WTC11 (cell line): ENCODE results near the gene GGA1.

Experiments
- CTCF ChIP-seq: fragments of 200-600 bp; IDR thresholded peaks from 2 replicates; pipeline ENCODE4 v1.8.0; 2022; ENCODE audit warnings: antibody characterized with exemption
- E2F1 ChIP-seq: sonication (generic); formaldehyde crosslinking; IDR thresholded peaks from 2 replicates; pipeline ENCODE4 v1.8.0; 2022; ENCODE audit warnings: mild to moderate bottlenecking, missing genetic modification reagents
- ELF4 ChIP-seq: sonication (generic); formaldehyde crosslinking; IDR thresholded peaks from 2 replicates; pipeline ENCODE4 v1.8.1; 2022; ENCODE audit warnings: low read depth, mild to moderate bottlenecking, moderate library complexity, missing genetic modification reagents
- FOXP1 ChIP-seq: sonication (generic); formaldehyde crosslinking; IDR thresholded peaks from 2 replicates; pipeline ENCODE4 v1.8.0; 2022; ENCODE audit warnings: missing genetic modification reagents, mild to moderate bottlenecking, moderate library complexity, borderline replicate concordance
- MAX ChIP-seq: sonication (generic); formaldehyde crosslinking; IDR thresholded peaks from 2 replicates; pipeline ENCODE4 v1.8.0; 2022; ENCODE audit warnings: mild to moderate bottlenecking, missing genetic modification reagents
- RELA ChIP-seq: sonication (generic); formaldehyde crosslinking; IDR thresholded peaks from 2 replicates; pipeline ENCODE4 v1.8.1; 2022; ENCODE audit warnings: missing genetic modification reagents, mild to moderate bottlenecking, borderline replicate concordance
- ZNF138 ChIP-seq: sonication (generic); formaldehyde crosslinking; conservative IDR thresholded peaks from 2 replicates; pipeline ENCODE4 v1.8.1; 2022; ENCODE audit warnings: mild to moderate bottlenecking, moderate library complexity, missing genetic modification reagents
- ZNF232 ChIP-seq: sonication (generic); formaldehyde crosslinking; IDR thresholded peaks from 2 replicates; pipeline ENCODE4 v1.8.0; 2022; ENCODE audit warnings: mild to moderate bottlenecking, missing genetic modification reagents
- ZNF416 ChIP-seq: fragments of 250-450 bp; sonication (Bioruptor Pico); IDR thresholded peaks from 2 replicates; pipeline ENCODE4 v1.9.0; 2021; ENCODE audit warnings: mild to moderate bottlenecking, inconsistent platforms

- TF ChIP-seq MAX (CRISPR knock-in tag) = no peak
- TF ChIP-seq CTCF = no peak
- TF ChIP-seq ZNF416 (CRISPR knock-in tag) = no peak
- no peak for TF ChIP-seq ZNF232 (CRISPR knock-in tag)
- no peak for TF ChIP-seq E2F1 (CRISPR knock-in tag)
- TF ChIP-seq ZNF138 (CRISPR knock-in tag) = no peak
- TF ChIP-seq FOXP1 (CRISPR knock-in tag) = no peak
- no peak for TF ChIP-seq RELA
- no peak for TF ChIP-seq ELF4 (CRISPR knock-in tag)
These were observed 23.8 kb downstream of the GGA1 start for GRCh38 chr22:37632174-37633088.
